Right atrium auricular region (tissue), 2 donors: ENCODE results near the gene GINS2. TPM values are rescaled to one million over a fixed set of nuclear protein-coding genes. Genes with fewer than 3 reads are reported as not detected.

ENCODE experiments used
- DNase-seq: peaks from one replicate; pipeline ENCODE4 v3.0.0-alpha.2; 2019; ENCODE audit warnings: low spot score
- H3K27ac ChIP-seq, 2 donors: fragments of 200-600 bp; sonication (generic); 1 replicate in 1 of 2; 2 replicates in 1 of 2; pipeline ENCODE4 v1.5.1; 2016 to 2019
- H3K27me3 ChIP-seq, 2 donors: fragments of 200-600 bp; sonication (generic); one replicate each; pipeline versions ENCODE4 v1.5.1 to v1.6.0; 2017 to 2019
- H3K36me3 ChIP-seq: fragments of 200-600 bp; sonication (generic); one replicate; pipeline ENCODE4 v1.5.1; 2016
- H3K4me1 ChIP-seq, 2 donors: fragments of 200-600 bp; sonication (generic); one replicate each; pipeline versions ENCODE4 v1.5.1 to v1.6.0; 2017 to 2019
- H3K4me3 ChIP-seq, 2 donors: fragments of 200-600 bp; sonication (generic); 1 replicate in 1 of 2; 2 replicates in 1 of 2; pipeline ENCODE4 v1.5.1; 2017 to 2019; ENCODE audit warnings: mild to moderate bottlenecking in 1 of 2, moderate library complexity in 1 of 2
- H3K9me3 ChIP-seq, 2 donors: fragments of 200-600 bp; sonication (generic); one replicate each; pipeline ENCODE4 v1.5.1; 2019
- total RNA-seq, 2 donors: library from RNA; depleted of rRNA; stranded (reverse); fragments of >200 nt; gene quantifications; one replicate each; pipeline ENCODE4 v1.1.0, GENCODE V29; 2016
- TF ChIP-seq, protein P1 (sequence below), 2 donors: fragments of 200-600 bp; sonication (generic); IDR thresholded peaks; one replicate each; pipeline ENCODE4 v1.5.1; 2019; ENCODE audit warnings: antibody characterized with exemption in 2 of 2

GINS2 gene
- total RNA-seq, 2 donors from 2014 or later = 0.15 TPM; not detected in 1

DNA sequence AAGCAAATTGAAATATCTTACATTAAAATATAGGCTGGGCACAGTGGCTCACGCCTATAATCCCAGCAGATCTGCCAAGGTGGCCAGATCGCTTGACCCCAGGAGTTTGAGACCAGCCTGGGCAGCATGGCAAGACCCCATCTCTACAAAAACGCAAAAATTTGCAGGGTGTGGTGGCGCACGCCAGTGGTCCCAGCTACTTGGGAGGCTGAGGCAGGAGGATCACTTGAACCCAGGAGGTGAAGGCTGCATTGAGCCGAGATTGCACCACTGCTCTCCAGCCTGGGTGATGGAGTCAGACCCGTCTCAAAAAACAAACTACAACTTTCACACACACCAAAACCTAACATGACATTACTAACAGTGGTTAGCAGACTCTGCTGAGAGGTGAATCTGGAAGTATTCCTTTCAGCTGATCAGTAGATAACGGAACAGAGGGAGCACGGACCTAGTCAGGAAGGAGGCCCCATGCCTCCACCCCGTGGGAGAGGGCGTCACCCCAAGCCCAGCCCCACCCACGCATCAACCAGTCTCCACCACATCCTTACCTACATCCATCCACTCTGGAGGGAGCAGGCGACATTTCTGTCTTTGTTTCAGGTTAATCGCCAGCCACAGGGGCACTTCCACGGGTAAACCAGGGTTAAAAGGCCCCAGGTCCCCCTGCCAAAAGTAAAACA is 1.7 kb downstream of the GINS2 start:
- Histone ChIP-seq H3K9me3 (no peaks in the 10 kb centered on the region), H3K27ac (no peak overlapping the region), H3K4me3 (no peak overlapping the region), H3K27me3 (no peaks in the 10 kb centered on the region), H3K4me1 (peaks cover 0 to 17% of the 10 kb centered on the region in 2 donors), H3K36me3 (no peaks in the 10 kb centered on the region)
- TF ChIP-seq, protein P1, sequence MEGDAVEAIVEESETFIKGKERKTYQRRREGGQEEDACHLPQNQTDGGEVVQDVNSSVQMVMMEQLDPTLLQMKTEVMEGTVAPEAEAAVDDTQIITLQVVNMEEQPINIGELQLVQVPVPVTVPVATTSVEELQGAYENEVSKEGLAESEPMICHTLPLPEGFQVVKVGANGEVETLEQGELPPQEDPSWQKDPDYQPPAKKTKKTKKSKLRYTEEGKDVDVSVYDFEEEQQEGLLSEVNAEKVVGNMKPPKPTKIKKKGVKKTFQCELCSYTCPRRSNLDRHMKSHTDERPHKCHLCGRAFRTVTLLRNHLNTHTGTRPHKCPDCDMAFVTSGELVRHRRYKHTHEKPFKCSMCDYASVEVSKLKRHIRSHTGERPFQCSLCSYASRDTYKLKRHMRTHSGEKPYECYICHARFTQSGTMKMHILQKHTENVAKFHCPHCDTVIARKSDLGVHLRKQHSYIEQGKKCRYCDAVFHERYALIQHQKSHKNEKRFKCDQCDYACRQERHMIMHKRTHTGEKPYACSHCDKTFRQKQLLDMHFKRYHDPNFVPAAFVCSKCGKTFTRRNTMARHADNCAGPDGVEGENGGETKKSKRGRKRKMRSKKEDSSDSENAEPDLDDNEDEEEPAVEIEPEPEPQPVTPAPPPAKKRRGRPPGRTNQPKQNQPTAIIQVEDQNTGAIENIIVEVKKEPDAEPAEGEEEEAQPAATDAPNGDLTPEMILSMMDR (IDR thresholded peaks at IDR 0.05) = no peak
- DNase-seq = no peak

DNA sequence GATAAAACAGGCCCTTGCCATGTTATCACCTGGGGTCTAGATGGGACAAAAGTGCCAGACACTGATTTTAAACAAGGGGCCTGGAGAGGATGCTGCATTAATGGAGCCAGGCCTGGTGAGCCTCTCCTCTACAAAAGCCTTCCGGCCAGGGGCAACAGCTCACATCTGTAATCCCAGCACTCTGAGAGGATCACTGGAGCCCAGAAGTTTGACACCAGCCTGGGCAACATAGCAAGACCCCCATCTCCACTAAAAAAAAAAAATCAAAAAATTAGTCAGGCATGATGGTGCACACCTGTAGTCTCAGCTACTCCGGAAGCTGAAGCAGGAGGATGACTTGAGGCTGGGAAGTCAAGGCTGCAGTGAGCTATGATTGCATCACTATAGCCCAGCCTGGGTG is 3.5 kb downstream of the GINS2 start:
- no peak overlapping the region for H3K27ac ChIP-seq
- H3K9me3 ChIP-seq = no peaks in the 10 kb centered on the region
- no peaks in the 10 kb centered on the region for H3K36me3 ChIP-seq
- no peak for DNase-seq
- H3K4me1 ChIP-seq = peaks cover 0 to 17% of the 10 kb centered on the region in 2 donors
- no peak overlapping the region for H3K4me3 ChIP-seq
- H3K27me3 ChIP-seq = no peaks in the 10 kb centered on the region
- TF ChIP-seq, protein P1 (IDR thresholded peaks at IDR 0.05) = no peak

DNA sequence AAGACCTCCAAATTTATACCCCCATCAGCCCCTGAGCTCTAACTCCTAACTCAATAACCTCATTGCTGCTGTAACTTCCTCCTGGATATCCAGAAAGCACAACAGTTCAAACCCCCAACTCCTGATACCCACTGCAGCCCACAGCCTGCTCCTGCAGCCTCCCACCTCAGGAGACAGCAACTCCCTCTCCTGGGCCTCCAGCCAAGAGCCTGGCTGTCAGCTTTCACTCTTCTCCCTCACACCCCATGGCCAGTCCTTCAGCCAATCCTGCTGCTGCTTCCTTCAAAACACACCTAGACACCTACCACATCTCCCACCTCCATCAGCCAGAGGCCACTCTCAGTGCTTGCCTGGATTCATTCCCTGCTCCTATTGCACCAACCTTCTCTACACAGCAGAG is 5.4 kb downstream of the GINS2 start:
- DNase-seq = no peak
- peaks cover 0 to 7% of the 10 kb centered on the region in 2 donors for H3K4me1 ChIP-seq
- no peaks in the 10 kb centered on the region for H3K36me3 ChIP-seq
- H3K27ac ChIP-seq = no peak overlapping the region
- H3K4me3 ChIP-seq = no peak overlapping the region
- H3K9me3 ChIP-seq = no peaks in the 10 kb centered on the region
- TF ChIP-seq, protein P1 (IDR thresholded peaks at IDR 0.05) = no peak
- H3K27me3 ChIP-seq = no peaks in the 10 kb centered on the region

- no peak overlapping the region for H3K27ac ChIP-seq
- no peak for DNase-seq
- H3K4me3 ChIP-seq = no peak overlapping the region
- H3K36me3 ChIP-seq = no peaks in the 10 kb centered on the region
- H3K27me3 ChIP-seq = no peaks in the 10 kb centered on the region
- TF ChIP-seq, protein P1 (IDR thresholded peaks at IDR 0.05) = no peak
- no peaks in the 10 kb centered on the region for H3K9me3 ChIP-seq
- H3K4me1 ChIP-seq = no peaks in the 10 kb centered on the region
These were observed 6.2 kb downstream of the GINS2 start for GRCh38 chr16:85682516-85682915.

DNA sequence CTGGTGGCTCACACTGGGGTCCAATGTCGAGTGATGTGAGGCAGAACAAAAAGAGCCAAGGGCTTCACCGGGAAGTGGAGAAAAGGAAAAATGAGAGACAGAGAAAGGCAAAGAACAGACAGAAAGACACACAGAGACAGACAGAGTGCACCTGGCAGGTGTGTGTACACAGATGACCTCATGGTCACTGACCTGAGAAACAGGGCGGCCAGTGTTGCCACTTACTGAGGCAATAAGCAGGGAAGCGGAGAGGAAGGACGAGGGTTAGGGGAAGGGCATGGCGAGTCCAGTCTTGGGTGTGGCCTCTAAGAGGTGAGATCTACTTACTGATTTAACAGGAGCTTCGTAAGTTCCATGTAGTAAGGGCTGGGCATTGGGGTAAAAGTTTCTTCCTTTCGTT is 7.5 kb downstream of the GINS2 start:
- Histone ChIP-seq H3K27me3 (no peaks in the 10 kb centered on the region), H3K9me3 (no peaks in the 10 kb centered on the region), H3K27ac (no peak overlapping the region), H3K36me3 (no peaks in the 10 kb centered on the region), H3K4me3 (no peak overlapping the region), H3K4me1 (no peaks in the 10 kb centered on the region)
- TF ChIP-seq, protein P1 (IDR thresholded peaks at IDR 0.05) = no peak
- no peak for DNase-seq
